ENCODE measurements around the gene CH25H. TPM values are rescaled to one million over a fixed set of nuclear protein-coding genes. Genes with fewer than 3 reads are reported as not detected.

Gene CH25H
- polyA plus RNA-seq, 1 donor (not counting 4 experiments of a cell fraction or from before 2014, with no cell fraction given) = 0.37 TPM

DNA sequence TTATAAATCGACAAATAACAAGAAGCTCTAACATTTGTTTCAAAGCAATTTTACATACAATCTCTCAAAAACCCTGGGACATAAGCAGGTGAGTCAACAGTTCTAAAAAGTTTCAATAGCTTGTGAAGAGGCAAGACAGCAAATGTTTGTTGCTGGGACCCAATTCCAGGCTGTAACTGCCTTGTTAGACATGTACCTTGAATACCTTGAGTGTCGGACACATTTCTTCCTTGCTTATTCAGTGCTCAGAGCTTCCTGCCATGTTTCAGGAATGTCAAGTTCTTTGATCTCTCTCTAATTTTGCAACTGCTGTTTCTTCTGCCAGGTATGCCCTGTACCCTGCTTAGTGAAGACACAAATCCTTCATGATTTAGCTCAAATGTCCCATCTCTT, 5.1 kb downstream of the CH25H start:
- Histone ChIP-seq H3K4me1 (ENCODE audit: control insufficient read depth, extremely low read depth, insufficient read depth, low read length) (peaks cover 17% of the 10 kb centered on the region), H3K79me2 (ENCODE audit: control insufficient read depth, insufficient read depth, low read length) (no peaks in the 10 kb centered on the region), H2AFZ (ENCODE audit: control insufficient read depth, low read length) (no peak overlapping the region), H3K9me1 (ENCODE audit: control insufficient read depth, extremely low read depth, insufficient read depth, low read length) (no peaks in the 10 kb centered on the region), H3K4me3 (ENCODE audit: control insufficient read depth in 2 of 3, extremely low read depth in 1 of 3, insufficient read depth in 2 of 3, low read depth in 1 of 3, low read length in 3 of 3) (no peak overlapping the region), H3K27me3 (ENCODE audit: control insufficient read depth, extremely low read depth, insufficient read depth, low read length) (peaks cover 13% of the 10 kb centered on the region), H3K27ac (ENCODE audit: control insufficient read depth, insufficient read depth, low read length) (no peak overlapping the region), H4K20me1 (ENCODE audit: control insufficient read depth, extremely low read depth, insufficient read depth, low read length) (no peaks in the 10 kb centered on the region), H3K4me2 (ENCODE audit: control insufficient read depth, extremely low read depth, insufficient read depth, low read depth, low read length) (peak overlapping the region; percentile 57), H3K36me3 (ENCODE audit: control insufficient read depth in 2 of 2, extremely low read depth in 1 of 2, insufficient read depth in 2 of 2, low read length in 2 of 2) (no peaks in the 10 kb centered on the region), H3K9me3 (ENCODE audit: control insufficient read depth, low read depth, low read length) (no peaks in the 10 kb centered on the region), H3K9ac (ENCODE audit: control insufficient read depth, extremely low read depth, insufficient read depth, low read length) (no peak overlapping the region)
- dilution Hi-C loops (cut with MboI; ENCODE audit: extremely low pct_ligation_motif_present, low sequenced_read_pairs) = no loop called here
- DNase-seq (ENCODE audit: low read depth, low spot score) = no peak
- no peak for FAIRE-seq
- no peak for TF ChIP-seq EZH2 (IDR thresholded peaks at IDR 0.05; ENCODE audit: low read length)
- TF ChIP-seq, protein P1, sequence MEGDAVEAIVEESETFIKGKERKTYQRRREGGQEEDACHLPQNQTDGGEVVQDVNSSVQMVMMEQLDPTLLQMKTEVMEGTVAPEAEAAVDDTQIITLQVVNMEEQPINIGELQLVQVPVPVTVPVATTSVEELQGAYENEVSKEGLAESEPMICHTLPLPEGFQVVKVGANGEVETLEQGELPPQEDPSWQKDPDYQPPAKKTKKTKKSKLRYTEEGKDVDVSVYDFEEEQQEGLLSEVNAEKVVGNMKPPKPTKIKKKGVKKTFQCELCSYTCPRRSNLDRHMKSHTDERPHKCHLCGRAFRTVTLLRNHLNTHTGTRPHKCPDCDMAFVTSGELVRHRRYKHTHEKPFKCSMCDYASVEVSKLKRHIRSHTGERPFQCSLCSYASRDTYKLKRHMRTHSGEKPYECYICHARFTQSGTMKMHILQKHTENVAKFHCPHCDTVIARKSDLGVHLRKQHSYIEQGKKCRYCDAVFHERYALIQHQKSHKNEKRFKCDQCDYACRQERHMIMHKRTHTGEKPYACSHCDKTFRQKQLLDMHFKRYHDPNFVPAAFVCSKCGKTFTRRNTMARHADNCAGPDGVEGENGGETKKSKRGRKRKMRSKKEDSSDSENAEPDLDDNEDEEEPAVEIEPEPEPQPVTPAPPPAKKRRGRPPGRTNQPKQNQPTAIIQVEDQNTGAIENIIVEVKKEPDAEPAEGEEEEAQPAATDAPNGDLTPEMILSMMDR (optimal IDR thresholded peaks at IDR 0.05 in 1 of 3, IDR thresholded peaks at IDR 0.05 in 1 of 3, conservative IDR thresholded peaks at IDR 0.05 in 1 of 3; ENCODE audit: extremely low read depth in 1 of 3, insufficient read depth in 2 of 3, low read length in 3 of 3) = no peak

DNA sequence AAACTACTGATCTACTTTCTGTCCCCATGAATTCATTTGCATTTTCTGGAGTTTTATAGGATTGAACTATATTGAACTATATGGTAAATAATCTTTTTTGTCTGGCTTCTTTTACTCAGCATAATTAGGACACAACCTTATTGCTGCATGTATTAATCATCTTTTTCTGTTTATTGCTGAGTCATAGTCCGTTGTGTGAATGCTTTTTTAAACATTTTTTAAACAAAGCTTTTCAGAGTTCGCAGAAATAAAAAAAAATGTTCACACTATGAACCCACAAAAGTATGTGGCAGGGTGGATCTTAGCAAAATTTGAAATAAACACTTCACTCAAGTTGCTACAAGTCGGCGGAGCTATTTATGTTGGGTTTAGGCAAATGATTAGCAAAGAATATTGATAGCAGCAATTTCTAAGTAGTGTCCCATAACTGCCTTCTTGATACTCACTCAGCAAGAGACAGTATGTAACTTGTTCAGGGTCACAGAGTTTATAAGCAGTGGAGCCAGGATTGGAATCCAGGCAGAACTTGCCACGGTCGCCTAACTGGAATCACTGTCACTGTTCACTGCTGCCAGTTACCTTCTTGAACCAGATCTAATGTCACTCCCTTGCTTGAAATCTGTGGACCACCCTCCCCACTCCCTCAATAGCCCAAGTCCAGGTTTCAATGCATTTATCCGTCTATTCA, 5.6 kb downstream of the CH25H start:
- Histone ChIP-seq H3K27me3 (ENCODE audit: control insufficient read depth, extremely low read depth, insufficient read depth, low read length) (peaks cover 7% of the 10 kb centered on the region), H3K9ac (ENCODE audit: control insufficient read depth, extremely low read depth, insufficient read depth, low read length) (no peak overlapping the region), H3K36me3 (ENCODE audit: control insufficient read depth in 2 of 2, extremely low read depth in 1 of 2, insufficient read depth in 2 of 2, low read length in 2 of 2) (no peaks in the 10 kb centered on the region), H3K9me3 (ENCODE audit: control insufficient read depth, low read depth, low read length) (no peaks in the 10 kb centered on the region), H3K79me2 (ENCODE audit: control insufficient read depth, insufficient read depth, low read length) (no peaks in the 10 kb centered on the region), H3K4me1 (ENCODE audit: control insufficient read depth, extremely low read depth, insufficient read depth, low read length) (peaks cover 12% of the 10 kb centered on the region), H3K4me2 (ENCODE audit: control insufficient read depth, extremely low read depth, insufficient read depth, low read depth, low read length) (peak overlapping the region; percentile 57), H3K27ac (ENCODE audit: control insufficient read depth, insufficient read depth, low read length) (no peak overlapping the region), H3K9me1 (ENCODE audit: control insufficient read depth, extremely low read depth, insufficient read depth, low read length) (no peaks in the 10 kb centered on the region), H4K20me1 (ENCODE audit: control insufficient read depth, extremely low read depth, insufficient read depth, low read length) (no peaks in the 10 kb centered on the region), H2AFZ (ENCODE audit: control insufficient read depth, low read length) (no peak overlapping the region), H3K4me3 (ENCODE audit: control insufficient read depth in 2 of 3, extremely low read depth in 1 of 3, insufficient read depth in 2 of 3, low read depth in 1 of 3, low read length in 3 of 3) (no peak overlapping the region)
- TF ChIP-seq EZH2 (IDR thresholded peaks at IDR 0.05; ENCODE audit: low read length) = no peak
- TF ChIP-seq, protein P1 (optimal IDR thresholded peaks at IDR 0.05 in 1 of 3, IDR thresholded peaks at IDR 0.05 in 1 of 3, conservative IDR thresholded peaks at IDR 0.05 in 1 of 3; ENCODE audit: extremely low read depth in 1 of 3, insufficient read depth in 2 of 3, low read length in 3 of 3) = no peak
- FAIRE-seq (peak; percentile 73), DNase-seq (ENCODE audit: low read depth, low spot score) (no peak)
- dilution Hi-C loops (cut with MboI; ENCODE audit: extremely low pct_ligation_motif_present, low sequenced_read_pairs) = no loop called here
